ENCODE data around the gene NRP1. TPM values are rescaled to one million over a fixed set of nuclear protein-coding genes. Genes with fewer than 3 reads are reported as not detected.
A peak's percentile ranks its signal among the peaks of the same experiment; 100 is the strongest.

The NRP1 gene
- total RNA-seq, 1 donor from 2014 or later = 122 TPM

GRCh38 chr10:33274096-33274785 lies 60.2 kb downstream of the NRP1 start:
- Histone ChIP-seq H3K27ac (peak overlapping the region; percentile 73 to 93), H3K27me3 (no peaks in the 10 kb centered on the region), H3K4me1 (peaks cover 0 to 33% of the 10 kb centered on the region in 2 donors), H3K4me3 (no peak overlapping the region), H3K36me3 (peaks cover 0 to 4% of the 10 kb centered on the region in 2 donors), H3K9me3 (no peaks in the 10 kb centered on the region)
- no peak for DNase-seq (ENCODE audit: low spot score in 2 of 2)
- no peak for TF ChIP-seq CTCF (IDR thresholded peaks at IDR 0.05)
- intact Hi-C loops (cut with DNase I) = loop anchor here (5.0 kb wide), 1 partner anchor 57 kb away; no protein-coding TSS in a partner anchor

GRCh38 chr10:33273295-33274002 lies 61.0 kb downstream of the NRP1 start:
- Histone ChIP-seq H3K36me3 (peaks cover 0 to 4% of the 10 kb centered on the region in 2 donors), H3K4me1 (peaks cover 0 to 33% of the 10 kb centered on the region in 2 donors), H3K4me3 (peak overlapping the region; percentile 43 to 54), H3K27me3 (no peaks in the 10 kb centered on the region), H3K9me3 (no peaks in the 10 kb centered on the region), H3K27ac (peak overlapping the region; percentile 73 to 93)
- intact Hi-C loops (cut with DNase I) = loop anchor here (1.0 to 5.0 kb wide), 4 partner anchors 13 to 81 kb away; partner anchors contain the start of gene NRP1
- peak; percentile 68 to 97 for DNase-seq (ENCODE audit: low spot score in 2 of 2)
- TF ChIP-seq CTCF (IDR thresholded peaks at IDR 0.05) = peak in 1 of 3 experiments; percentile 31

GRCh38 chr10:33272635-33273034 lies 61.8 kb downstream of the NRP1 start:
- no peak for TF ChIP-seq CTCF (IDR thresholded peaks at IDR 0.05)
- Histone ChIP-seq H3K4me3 (peak overlapping the region; percentile 43 to 54), H3K4me1 (peaks cover 0 to 33% of the 10 kb centered on the region in 2 donors), H3K36me3 (peaks cover 0 to 4% of the 10 kb centered on the region in 2 donors), H3K27ac (peak overlapping the region; percentile 66 to 73), H3K9me3 (no peaks in the 10 kb centered on the region), H3K27me3 (no peaks in the 10 kb centered on the region)
- intact Hi-C loops (cut with DNase I) = loop anchor here (1.0 to 5.0 kb wide), 4 partner anchors 14 to 80 kb away; partner anchors contain the start of gene NRP1
- DNase-seq (ENCODE audit: low spot score in 2 of 2) = no peak

GRCh38 chr10:33271969-33272583 lies 62.4 kb downstream of the NRP1 start:
- Histone ChIP-seq H3K27ac (peak overlapping the region; percentile 12 to 66), H3K4me3 (no peak overlapping the region), H3K9me3 (no peaks in the 10 kb centered on the region), H3K27me3 (no peaks in the 10 kb centered on the region), H3K36me3 (peaks cover 0 to 4% of the 10 kb centered on the region in 2 donors), H3K4me1 (peaks cover 0 to 29% of the 10 kb centered on the region in 2 donors)
- TF ChIP-seq CTCF (IDR thresholded peaks at IDR 0.05) = no peak
- intact Hi-C loops (cut with DNase I) = loop anchor here (2.0 to 5.0 kb wide), 3 partner anchors 15 to 79 kb away; no protein-coding TSS in a partner anchor
- DNase-seq (ENCODE audit: low spot score in 2 of 2) = no peak

GRCh38 chr10:33270971-33271370 lies 63.5 kb downstream of the NRP1 start:
- H3K4me3 ChIP-seq = no peak overlapping the region
- no peaks in the 10 kb centered on the region for H3K27me3 ChIP-seq
- no peak overlapping the region for H3K27ac ChIP-seq
- no peaks in the 10 kb centered on the region for H3K9me3 ChIP-seq
- H3K36me3 ChIP-seq = peaks cover 0 to 4% of the 10 kb centered on the region in 2 donors
- intact Hi-C loops (cut with DNase I) = loop anchor here (5.0 kb wide), 1 partner anchor 54 kb away; no protein-coding TSS in a partner anchor
- TF ChIP-seq CTCF (IDR thresholded peaks at IDR 0.05) = no peak
- no peak for DNase-seq (ENCODE audit: low spot score in 2 of 2)
- peaks cover 0 to 21% of the 10 kb centered on the region in 2 donors for H3K4me1 ChIP-seq
